H1 (cell line): Measurements from ENCODE around the gene SHISAL1.

ENCODE experiments used
- CTCF ChIP-seq, 3 experiments: IDR thresholded peaks; 1 replicate in 2 of 3; 2 replicates in 1 of 3; pipeline versions ENCODE4 v1.5.1 to v1.6.1; 2011; ENCODE audit warnings: low read length in 3 of 3, mild to moderate bottlenecking in 3 of 3, inconsistent platforms in 2 of 3, low read depth in 1 of 3, moderate library complexity in 1 of 3; ENCODE audit not compliant: insufficient read depth in 1 of 3; ENCODE audit errors: control extremely low read depth in 1 of 3
- NRF1 ChIP-seq: IDR thresholded peaks from 2 replicates; pipeline ENCODE4 v1.6.1; 2011; ENCODE audit warnings: mild to moderate bottlenecking, low read depth, low read length, improper control_type of control experiment
- POLR2A ChIP-seq, 2 experiments: IDR thresholded peaks; 1 replicate in 1 of 2; 2 replicates in 1 of 2; pipeline ENCODE4 v1.6.1; 2011; ENCODE audit warnings: low read depth in 2 of 2, low read length in 2 of 2, mild to moderate bottlenecking in 2 of 2; ENCODE audit errors: control extremely low read depth in 1 of 2
- POLR2AphosphoS5 ChIP-seq: IDR thresholded peaks from 2 replicates; pipeline ENCODE4 v1.6.1; 2011; ENCODE audit warnings: low read depth, low read length
- USF2 ChIP-seq: IDR thresholded peaks from 2 replicates; pipeline ENCODE4 v1.6.1; 2011; ENCODE audit warnings: low read length, improper control_type of control experiment
- YY1 ChIP-seq: IDR thresholded peaks from 2 replicates; pipeline ENCODE4 v1.6.1; 2011; ENCODE audit warnings: low read depth, mild to moderate bottlenecking, low read length

- TF ChIP-seq POLR2A (IDR thresholded peaks at IDR 0.05; ENCODE audit: control extremely low read depth in 1 of 2, low read depth in 2 of 2, low read length in 2 of 2) (no peak), USF2 (no peak), POLR2AphosphoS5 (no peak), CTCF (IDR thresholded peaks at IDR 0.05; ENCODE audit: control extremely low read depth in 1 of 3, insufficient read depth in 1 of 3, low read depth in 1 of 3, low read length in 3 of 3) (no peak), NRF1 (no peak), YY1 (no peak)
These were observed 55.9 kb downstream of the SHISAL1 start for GRCh38 chr22:44256556-44257485.
